Stimulated activated naive B cell treated with anti-CD40 and anti-IgM and Interleukin-4, amounts not matched to agents 10 μg/mL and 1 μg/mL and 100 μg/mL, for 72 hours (primary cell): Measurements from ENCODE around the gene DENND5B.
"Not testable (repeated sequence)": the region's sequence is repeated elsewhere in the genome, so short reads cannot be mapped to it uniquely, and the experiment has no call there.

Experiments
- ATAC-seq, 2 donors: fragments of 150-1000 bp; cut with Tn5 transposase; replicated peaks; 2 replicates each; pipeline ENCODE4 v1.10.0; 2021; ENCODE audit warnings: moderate library complexity in 1 of 2
- DNase-seq: peaks from one replicate; pipeline ENCODE4 v3.0.0; 2021
- H3K27ac Mint-ChIP-seq: one replicate; pipeline ENCODE4 v1.8.0; 2022; ENCODE audit warnings: mild to moderate bottlenecking, mixed read lengths
- H3K27me3 Mint-ChIP-seq, 2 donors: one replicate each; pipeline ENCODE4 v1.8.0; 2022; ENCODE audit warnings: mixed read lengths in 2 of 2
- H3K36me3 Mint-ChIP-seq, 2 donors: one replicate each; pipeline ENCODE4 v1.8.0; 2022; ENCODE audit warnings: mixed read lengths in 2 of 2, mild to moderate bottlenecking in 1 of 2
- H3K4me1 Mint-ChIP-seq, 2 donors: one replicate each; pipeline ENCODE4 v1.8.0; 2022; ENCODE audit warnings: mixed read lengths in 2 of 2, mild to moderate bottlenecking in 1 of 2
- H3K4me3 Mint-ChIP-seq, 2 donors: one replicate each; pipeline ENCODE4 v1.8.0; 2022; ENCODE audit warnings: mild to moderate bottlenecking in 2 of 2, mixed read lengths in 2 of 2, moderate library complexity in 1 of 2
- H3K9me3 Mint-ChIP-seq, 2 donors: one replicate each; pipeline ENCODE4 v1.8.0; 2022; ENCODE audit warnings: mixed read lengths in 2 of 2, mild to moderate bottlenecking in 1 of 2

The DENND5B gene

GRCh38 chr12:31583878-31584277 lies 7.1 kb downstream of the DENND5B start:
- Mint-ChIP-seq H3K4me3 (no peak overlapping the region), H3K4me1 (peaks cover 27 to 39% of the 10 kb centered on the region in 2 donors), H3K27me3 (no peaks in the 10 kb centered on the region), H3K9me3 (peaks cover 5 to 13% of the 10 kb centered on the region in 2 donors), H3K36me3 (peaks cover 16 to 18% of the 10 kb centered on the region in 2 donors), H3K27ac (peak overlapping the region; percentile 3)
- no peak for ATAC-seq
- no peak for DNase-seq

GRCh38 chr12:31582155-31582554 lies 8.8 kb downstream of the DENND5B start:
- DNase-seq (no peak), ATAC-seq (no peak)
- Mint-ChIP-seq H3K4me1 (peaks cover 20 to 29% of the 10 kb centered on the region in 2 donors), H3K27ac (no peak overlapping the region), H3K4me3 (no peak overlapping the region), H3K9me3 (peaks cover 5 to 8% of the 10 kb centered on the region in 2 donors), H3K36me3 (peaks cover 8% of the 10 kb centered on the region in 2 donors), H3K27me3 (no peaks in the 10 kb centered on the region)

GRCh38 chr12:31578632-31579031 lies 12.3 kb downstream of the DENND5B start:
- no peak overlapping the region for H3K27ac Mint-ChIP-seq
- no peak overlapping the region for H3K4me3 Mint-ChIP-seq
- DNase-seq (no peak), ATAC-seq (no peak)
- peaks cover 17 to 25% of the 10 kb centered on the region in 2 donors for H3K4me1 Mint-ChIP-seq
- no peaks in the 10 kb centered on the region for H3K9me3 Mint-ChIP-seq
- H3K27me3 Mint-ChIP-seq = no peaks in the 10 kb centered on the region
- peaks cover 0 to 5% of the 10 kb centered on the region in 2 donors for H3K36me3 Mint-ChIP-seq

GRCh38 chr12:31574803-31575575 lies 15.9 kb downstream of the DENND5B start:
- no peaks in the 10 kb centered on the region for H3K27me3 Mint-ChIP-seq
- DNase-seq = no peak
- no peak overlapping the region for H3K27ac Mint-ChIP-seq
- ATAC-seq = no peak
- H3K36me3 Mint-ChIP-seq = peaks cover 0 to 5% of the 10 kb centered on the region in 2 donors
- H3K4me3 Mint-ChIP-seq = no peak overlapping the region
- peaks cover 28 to 39% of the 10 kb centered on the region in 2 donors for H3K4me1 Mint-ChIP-seq
- H3K9me3 Mint-ChIP-seq = no peaks in the 10 kb centered on the region

- not testable (repeated sequence) for H3K36me3 Mint-ChIP-seq, H3K27me3 Mint-ChIP-seq, H3K27ac Mint-ChIP-seq, ATAC-seq, DNase-seq, H3K4me3 Mint-ChIP-seq, H3K9me3 Mint-ChIP-seq
- H3K4me1 Mint-ChIP-seq = peaks cover 28 to 42% of the 10 kb centered on the region in 2 donors
These were observed 16.6 kb downstream of the DENND5B start for GRCh38 chr12:31574367-31574766.

- no peak overlapping the region for H3K27ac Mint-ChIP-seq
- peaks cover 34 to 49% of the 10 kb centered on the region in 2 donors for H3K4me1 Mint-ChIP-seq
- no peaks in the 10 kb centered on the region for H3K9me3 Mint-ChIP-seq
- no peak overlapping the region for H3K4me3 Mint-ChIP-seq
- ATAC-seq (no peak), DNase-seq (no peak)
- H3K36me3 Mint-ChIP-seq = peaks cover 0 to 5% of the 10 kb centered on the region in 2 donors
- H3K27me3 Mint-ChIP-seq = no peaks in the 10 kb centered on the region
These were observed 17.9 kb downstream of the DENND5B start for GRCh38 chr12:31572900-31573600.

- no peak overlapping the region for H3K27ac Mint-ChIP-seq
- H3K27me3 Mint-ChIP-seq = no peaks in the 10 kb centered on the region
- H3K4me1 Mint-ChIP-seq = peaks cover 31 to 45% of the 10 kb centered on the region in 2 donors
These were observed 20.1 kb downstream of the DENND5B start for GRCh38 chr12:31570880-31571279.

GRCh38 chr12:31569517-31569916 lies 21.4 kb downstream of the DENND5B start:
- H3K36me3 Mint-ChIP-seq, H3K9me3 Mint-ChIP-seq, H3K27me3 Mint-ChIP-seq, DNase-seq, H3K4me3 Mint-ChIP-seq, H3K27ac Mint-ChIP-seq, ATAC-seq: not testable (repeated sequence)
- H3K4me1 Mint-ChIP-seq = peaks cover 31 to 43% of the 10 kb centered on the region in 2 donors

More at GRCh38 chr12:31570880-31571279, 20.1 kb downstream of the DENND5B start:
- ATAC-seq = no peak
- Mint-ChIP-seq H3K36me3 (peaks cover 0 to 3% of the 10 kb centered on the region in 2 donors), H3K9me3 (no peaks in the 10 kb centered on the region), H3K4me3 (no peak overlapping the region)
- DNase-seq = no peak

- no peak for DNase-seq
- ATAC-seq = peak; percentile 66 to 73
- Mint-ChIP-seq H3K27ac (no peak overlapping the region), H3K36me3 (no peaks in the 10 kb centered on the region), H3K4me1 (peaks cover 30 to 43% of the 10 kb centered on the region in 2 donors), H3K27me3 (no peaks in the 10 kb centered on the region), H3K4me3 (peak overlapping the region in 1 of 2 donors; percentile 21), H3K9me3 (no peaks in the 10 kb centered on the region)
These were observed 22.4 kb downstream of the DENND5B start for GRCh38 chr12:31568498-31568897.

- Mint-ChIP-seq H3K9me3 (no peaks in the 10 kb centered on the region), H3K27me3 (no peaks in the 10 kb centered on the region), H3K4me1 (peaks cover 26 to 43% of the 10 kb centered on the region in 2 donors), H3K36me3 (no peaks in the 10 kb centered on the region), H3K27ac (no peak overlapping the region), H3K4me3 (no peak overlapping the region)
- ATAC-seq (no peak), DNase-seq (no peak)
These were observed 23.9 kb downstream of the DENND5B start for GRCh38 chr12:31567029-31567428.

GRCh38 chr12:31566547-31566946 lies 24.4 kb downstream of the DENND5B start:
- Mint-ChIP-seq H3K4me1 (peaks cover 26 to 43% of the 10 kb centered on the region in 2 donors), H3K36me3 (no peaks in the 10 kb centered on the region), H3K27ac (no peak overlapping the region), H3K27me3 (no peaks in the 10 kb centered on the region), H3K9me3 (no peaks in the 10 kb centered on the region), H3K4me3 (no peak overlapping the region)
- no peak for ATAC-seq
- no peak for DNase-seq

GRCh38 chr12:31562594-31563328 lies 28.2 kb downstream of the DENND5B start:
- ATAC-seq (peak; percentile 53 to 82), DNase-seq (no peak)
- Mint-ChIP-seq H3K9me3 (peaks cover 1 to 8% of the 10 kb centered on the region in 2 donors), H3K4me1 (peaks cover 32 to 39% of the 10 kb centered on the region in 2 donors), H3K4me3 (no peak overlapping the region), H3K27me3 (no peaks in the 10 kb centered on the region), H3K27ac (no peak overlapping the region), H3K36me3 (peaks cover 0 to 6% of the 10 kb centered on the region in 2 donors)

- Mint-ChIP-seq H3K27me3 (no peaks in the 10 kb centered on the region), H3K36me3 (peaks cover 2 to 10% of the 10 kb centered on the region in 2 donors), H3K9me3 (peaks cover 1 to 8% of the 10 kb centered on the region in 2 donors), H3K27ac (no peak overlapping the region), H3K4me3 (no peak overlapping the region), H3K4me1 (peaks cover 28 to 36% of the 10 kb centered on the region in 2 donors)
- DNase-seq (no peak), ATAC-seq (no peak)
These were observed 30.4 kb downstream of the DENND5B start for GRCh38 chr12:31560516-31560915.

GRCh38 chr12:31558521-31558920 lies 32.4 kb downstream of the DENND5B start:
- Mint-ChIP-seq H3K27ac (no peak overlapping the region), H3K9me3 (peaks cover 1 to 13% of the 10 kb centered on the region in 2 donors), H3K36me3 (peaks cover 8 to 15% of the 10 kb centered on the region in 2 donors), H3K4me1 (peaks cover 23 to 31% of the 10 kb centered on the region in 2 donors), H3K4me3 (no peak overlapping the region), H3K27me3 (no peaks in the 10 kb centered on the region)
- DNase-seq = no peak
- ATAC-seq = no peak
